Stimulated activated CD4-positive, alpha-beta T cell treated with anti-CD3 and anti-CD28 coated beads, Interleukin-1b, Interleukin-23, amount 100 ng/mL, for 1 hour (primary cell): ENCODE measurements around the gene GBE1.

Experiments
- DNase-seq, 2 donors: peaks; one replicate each; pipeline ENCODE4 v3.0.0-alpha.2; 2020; ENCODE audit warnings: low read depth in 2 of 2

The GBE1 gene

GRCh38 chr3:81699536-81700320 lies 61.7 kb downstream of the GBE1 start:
- DNase-seq = no peak

GRCh38 chr3:81696090-81696489 lies 65.4 kb downstream of the GBE1 start:
- no peak for DNase-seq

GRCh38 chr3:81695302-81695701 lies 66.1 kb downstream of the GBE1 start:
- no peak for DNase-seq

GRCh38 chr3:81694662-81695061 lies 66.8 kb downstream of the GBE1 start:
- no peak for DNase-seq

GRCh38 chr3:81692766-81693165 lies 68.7 kb downstream of the GBE1 start:
- no peak for DNase-seq

GRCh38 chr3:81689617-81690016 lies 71.8 kb downstream of the GBE1 start:
- no peak for DNase-seq

GRCh38 chr3:81684751-81685395 lies 76.6 kb downstream of the GBE1 start:
- no peak for DNase-seq

GRCh38 chr3:81676706-81677456 lies 84.6 kb downstream of the GBE1 start:
- DNase-seq = no peak

- DNase-seq = no peak
Measured at GRCh38 chr3:81674690-81675089, 86.8 kb downstream of the GBE1 start.

GRCh38 chr3:81668283-81668682 lies 93.2 kb downstream of the GBE1 start:
- DNase-seq = no peak

- DNase-seq = no peak
Measured at GRCh38 chr3:81666502-81667121, 94.8 kb downstream of the GBE1 start.

GRCh38 chr3:81663114-81663513 lies 98.3 kb downstream of the GBE1 start:
- DNase-seq = no peak

GRCh38 chr3:81660036-81660435 lies 101.4 kb downstream of the GBE1 start:
- DNase-seq = no peak

- no peak for DNase-seq
Measured at GRCh38 chr3:81658322-81658997, 103.0 kb downstream of the GBE1 start.

- DNase-seq = no peak
Measured at GRCh38 chr3:81651139-81651538, 110.3 kb downstream of the GBE1 start.

GRCh38 chr3:81650187-81650586 lies 111.3 kb downstream of the GBE1 start:
- DNase-seq = no peak

GRCh38 chr3:81645248-81645647 lies 116.2 kb downstream of the GBE1 start:
- DNase-seq = no peak

- no peak for DNase-seq
Measured at GRCh38 chr3:81643721-81644120, 117.7 kb downstream of the GBE1 start.

- no peak for DNase-seq
Measured at GRCh38 chr3:81638480-81638879, 123.0 kb downstream of the GBE1 start.

GRCh38 chr3:81632659-81633058 lies 128.8 kb downstream of the GBE1 start:
- DNase-seq = no peak

- no peak for DNase-seq
Measured at GRCh38 chr3:81624756-81625155, 136.7 kb downstream of the GBE1 start.

GRCh38 chr3:81622395-81622794 lies 139.1 kb downstream of the GBE1 start:
- no peak for DNase-seq
